NCI-H748 (cell line): ENCODE data around the gene BSDC1.
"Not testable (repeated sequence)": the region's sequence is repeated elsewhere in the genome, so short reads cannot be mapped to it uniquely, and the experiment has no call there.

Source experiments
- DNase-seq: peaks from one replicate; lab custom pipeline; 2025; ENCODE audit not compliant: unreplicated experiment; lab: John Stamatoyannopoulos, UW

BSDC1 gene

GRCh38 chr1:32361308-32361673 is 33.0 kb downstream of the BSDC1 start:
- DNase-seq = no peak

- DNase-seq = no peak
Observed at GRCh38 chr1:32358435-32358834, 35.8 kb downstream of the BSDC1 start.

GRCh38 chr1:32357614-32358013 is 36.6 kb downstream of the BSDC1 start:
- DNase-seq = no peak

GRCh38 chr1:32356478-32356877 is 37.8 kb downstream of the BSDC1 start:
- DNase-seq = no peak

- DNase-seq = not testable (repeated sequence)
Observed at GRCh38 chr1:32355778-32356177, 38.5 kb downstream of the BSDC1 start.

GRCh38 chr1:32353886-32354570 is 40.2 kb downstream of the BSDC1 start:
- DNase-seq = no peak

GRCh38 chr1:32353431-32353830 is 40.8 kb downstream of the BSDC1 start:
- DNase-seq = no peak

- no peak for DNase-seq
Observed at GRCh38 chr1:32352831-32353383, 41.3 kb downstream of the BSDC1 start.

GRCh38 chr1:32352239-32352745 is 41.9 kb downstream of the BSDC1 start:
- no peak for DNase-seq

GRCh38 chr1:32351399-32352238 is 42.6 kb downstream of the BSDC1 start:
- peak; percentile 93 for DNase-seq

- DNase-seq = peak; percentile 76
Observed at GRCh38 chr1:32350785-32351398, 43.3 kb downstream of the BSDC1 start.

- DNase-seq = no peak
Observed at GRCh38 chr1:32349211-32349708, 45.0 kb downstream of the BSDC1 start.

GRCh38 chr1:32346532-32347157 is 47.6 kb downstream of the BSDC1 start:
- DNase-seq = no peak

- no peak for DNase-seq
Observed at GRCh38 chr1:32345289-32345827, 48.9 kb downstream of the BSDC1 start.

- DNase-seq = no peak
Observed at GRCh38 chr1:32342704-32343103, 51.5 kb downstream of the BSDC1 start.

- DNase-seq = no peak
Observed at GRCh38 chr1:32341971-32342370, 52.3 kb downstream of the BSDC1 start.

GRCh38 chr1:32341186-32341757 is 53.0 kb downstream of the BSDC1 start:
- no peak for DNase-seq

- no peak for DNase-seq
Observed at GRCh38 chr1:32339363-32339978, 54.8 kb downstream of the BSDC1 start.

GRCh38 chr1:32338637-32339145 is 55.5 kb downstream of the BSDC1 start:
- DNase-seq = no peak
